Peyer's patch (tissue), 4 donors: ENCODE data around the gene S1PR2. TPM values are rescaled to one million over a fixed set of nuclear protein-coding genes. Genes with fewer than 3 reads are reported as not detected.

Experiments
- DNase-seq, 3 donors: peaks; one replicate each; pipeline ENCODE4 v3.0.0-alpha.2; 2017 to 2019
- H3K27ac ChIP-seq, 4 donors: fragments of 200-600 bp; sonication (generic); one replicate each; pipeline ENCODE4 v1.5.1; 2016 to 2019
- H3K27me3 ChIP-seq, 2 donors: fragments of 200-600 bp; sonication (generic); one replicate each; pipeline ENCODE4 v1.5.1; 2019
- H3K36me3 ChIP-seq, 3 donors: fragments of 200-600 bp; sonication (generic); one replicate each; pipeline ENCODE4 v1.5.1; 2016 to 2019
- H3K4me1 ChIP-seq, 4 donors: fragments of 200-600 bp; sonication (generic); one replicate each; pipeline ENCODE4 v1.5.1; 2016 to 2019
- H3K4me3 ChIP-seq, 4 donors: fragments of 200-600 bp; sonication (generic); 1 replicate in 3 of 4; 2 replicates in 1 of 4; pipeline ENCODE4 v1.5.1; 2016 to 2019; ENCODE audit warnings: mild to moderate bottlenecking in 1 of 4
- H3K9me3 ChIP-seq, 4 donors: fragments of 200-600 bp; sonication (generic); one replicate each; pipeline ENCODE4 v1.5.1; 2016 to 2019; ENCODE audit warnings: mild to moderate bottlenecking in 1 of 4
- POLR2A ChIP-seq, 2 donors: fragments of 450-650 bp; IDR thresholded peaks; one replicate each; pipeline ENCODE4 v1.5.1; 2017; ENCODE audit warnings: antibody characterized with exemption in 2 of 2, mild to moderate bottlenecking in 2 of 2, moderate library complexity in 2 of 2
- total RNA-seq, 4 donors: library from RNA; depleted of rRNA; stranded (reverse); fragments of >200 nt; gene quantifications; one replicate each; pipeline ENCODE4 v1.1.0, GENCODE V29; 2016
- TF ChIP-seq, protein P1 (sequence below), 6 experiments: fragments of 450-650 bp in 4 of 6; fragments of 200-600 bp in 2 of 6; sonication (generic) in 1 of 6; IDR thresholded peaks; one replicate each; pipeline ENCODE4 v1.5.1; 2017 to 2019; ENCODE audit warnings: antibody characterized with exemption in 6 of 6, mild to moderate bottlenecking in 3 of 6, moderate library complexity in 1 of 6

The S1PR2 gene, protein sequence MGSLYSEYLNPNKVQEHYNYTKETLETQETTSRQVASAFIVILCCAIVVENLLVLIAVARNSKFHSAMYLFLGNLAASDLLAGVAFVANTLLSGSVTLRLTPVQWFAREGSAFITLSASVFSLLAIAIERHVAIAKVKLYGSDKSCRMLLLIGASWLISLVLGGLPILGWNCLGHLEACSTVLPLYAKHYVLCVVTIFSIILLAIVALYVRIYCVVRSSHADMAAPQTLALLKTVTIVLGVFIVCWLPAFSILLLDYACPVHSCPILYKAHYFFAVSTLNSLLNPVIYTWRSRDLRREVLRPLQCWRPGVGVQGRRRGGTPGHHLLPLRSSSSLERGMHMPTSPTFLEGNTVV
- total RNA-seq, result 1 to 10 TPM; 2.8 to 4.8 (median 3.1) TPM

DNA sequence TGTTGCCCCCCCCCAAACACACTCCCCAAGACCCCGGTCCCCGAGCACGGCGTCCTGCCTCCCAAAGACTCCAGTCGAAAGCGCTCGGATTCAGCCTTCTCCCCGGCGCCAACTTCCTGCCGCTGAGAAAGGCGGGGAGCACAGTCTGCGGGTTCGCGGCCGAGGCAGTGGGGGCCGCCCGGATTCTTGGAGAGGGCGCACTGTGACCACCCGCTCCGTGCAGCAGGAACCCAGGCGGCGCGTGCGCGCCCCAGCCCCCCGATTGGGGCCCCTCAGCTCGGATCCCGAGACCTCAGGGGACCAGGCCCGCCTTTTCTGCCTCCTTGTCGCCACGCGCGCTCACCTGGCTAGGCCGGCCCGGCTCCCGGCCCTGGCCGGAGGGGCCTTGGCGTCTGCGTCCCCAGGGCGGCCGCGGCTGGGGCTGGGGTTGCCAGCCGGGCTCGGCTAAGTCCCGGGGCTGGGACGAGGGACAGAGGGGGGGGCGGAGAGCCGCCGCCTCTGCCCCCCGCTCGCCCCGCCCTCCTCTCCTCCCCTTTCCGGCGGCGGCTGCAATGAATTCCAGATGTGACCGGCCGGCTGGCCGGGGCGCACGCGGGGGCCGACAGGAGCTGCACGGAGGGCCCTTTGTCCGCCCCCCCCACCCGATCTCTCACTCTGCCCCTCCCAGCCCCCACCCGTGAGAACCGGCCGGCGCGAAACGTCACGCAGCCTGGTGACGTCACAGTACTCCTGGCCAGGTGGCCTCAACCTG, at the start of gene S1PR2:
S1PR2 (minus strand) TSS at position 471 of the 751 bp plus-strand sequence. CDS start 6,426 bp downstream, outside the sequence.
- H3K27me3 ChIP-seq, result no peaks in the 10 kb centered on the region
- peak; percentile 72 to 86 (median 81) for DNase-seq
- peaks cover 0 to 20% (median 9%) of the 10 kb centered on the region in 4 donors for H3K4me1 ChIP-seq
- no peaks in the 10 kb centered on the region for H3K9me3 ChIP-seq
- no peaks in the 10 kb centered on the region for H3K36me3 ChIP-seq
- H3K4me3 ChIP-seq, result peak within 1 kb of the TSS; percentile 66 to 88 (median 71)
- H3K27ac ChIP-seq, result peak within 1 kb of the TSS; percentile 86 to 91 (median 88)
- TF ChIP-seq POLR2A (IDR thresholded peaks at IDR 0.05), result peak; percentile 15 to 25
- TF ChIP-seq, protein P1, sequence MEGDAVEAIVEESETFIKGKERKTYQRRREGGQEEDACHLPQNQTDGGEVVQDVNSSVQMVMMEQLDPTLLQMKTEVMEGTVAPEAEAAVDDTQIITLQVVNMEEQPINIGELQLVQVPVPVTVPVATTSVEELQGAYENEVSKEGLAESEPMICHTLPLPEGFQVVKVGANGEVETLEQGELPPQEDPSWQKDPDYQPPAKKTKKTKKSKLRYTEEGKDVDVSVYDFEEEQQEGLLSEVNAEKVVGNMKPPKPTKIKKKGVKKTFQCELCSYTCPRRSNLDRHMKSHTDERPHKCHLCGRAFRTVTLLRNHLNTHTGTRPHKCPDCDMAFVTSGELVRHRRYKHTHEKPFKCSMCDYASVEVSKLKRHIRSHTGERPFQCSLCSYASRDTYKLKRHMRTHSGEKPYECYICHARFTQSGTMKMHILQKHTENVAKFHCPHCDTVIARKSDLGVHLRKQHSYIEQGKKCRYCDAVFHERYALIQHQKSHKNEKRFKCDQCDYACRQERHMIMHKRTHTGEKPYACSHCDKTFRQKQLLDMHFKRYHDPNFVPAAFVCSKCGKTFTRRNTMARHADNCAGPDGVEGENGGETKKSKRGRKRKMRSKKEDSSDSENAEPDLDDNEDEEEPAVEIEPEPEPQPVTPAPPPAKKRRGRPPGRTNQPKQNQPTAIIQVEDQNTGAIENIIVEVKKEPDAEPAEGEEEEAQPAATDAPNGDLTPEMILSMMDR (IDR thresholded peaks at IDR 0.05), result no peak

GRCh38 chr19:10279737-10280442, 48.8 kb upstream of the S1PR2 start:
- TF ChIP-seq POLR2A (IDR thresholded peaks at IDR 0.05), result no peak
- TF ChIP-seq, protein P1 (IDR thresholded peaks at IDR 0.05), result no peak
- peak in 1 of 3 donors; percentile 49 for DNase-seq
- Histone ChIP-seq H3K4me1 (peaks cover 0 to 3% (median 0%) of the 10 kb centered on the region in 4 donors), H3K36me3 (peaks cover 0 to 13% (median 0%) of the 10 kb centered on the region in 3 donors), H3K27ac (peak overlapping the region in 1 of 4 donors; percentile 10), H3K27me3 (no peaks in the 10 kb centered on the region), H3K9me3 (no peaks in the 10 kb centered on the region), H3K4me3 (no peak overlapping the region)

DNA sequence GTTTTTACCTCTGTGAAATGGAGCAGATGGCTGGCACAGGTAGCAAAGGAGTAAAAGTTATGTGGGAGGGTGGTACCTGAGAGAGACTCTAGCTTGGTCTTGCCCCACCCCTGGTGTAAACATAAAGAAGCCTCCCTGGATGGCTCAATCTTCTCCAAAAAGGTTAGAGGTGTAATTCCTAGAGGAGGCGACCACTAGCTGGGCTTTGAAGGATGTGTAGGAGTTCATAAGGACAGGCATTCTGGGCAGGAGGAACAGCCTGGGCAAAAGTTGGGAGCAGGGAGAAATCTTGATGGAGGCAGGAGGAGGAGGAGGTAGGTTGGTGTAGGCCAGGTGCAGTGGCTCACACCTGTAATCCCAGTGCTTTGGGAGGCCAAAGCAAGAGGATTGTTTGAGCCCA, 47.8 kb upstream of the S1PR2 start:
- Histone ChIP-seq H3K27me3 (no peaks in the 10 kb centered on the region), H3K36me3 (peaks cover 0 to 4% (median 0%) of the 10 kb centered on the region in 3 donors), H3K4me1 (peaks cover 0 to 3% (median 0%) of the 10 kb centered on the region in 4 donors), H3K4me3 (no peak overlapping the region), H3K27ac (no peak overlapping the region), H3K9me3 (no peaks in the 10 kb centered on the region)
- DNase-seq, result no peak
- no peak for TF ChIP-seq POLR2A (IDR thresholded peaks at IDR 0.05)

GRCh38 chr19:10277795-10278589, 46.9 kb upstream of the S1PR2 start:
- Histone ChIP-seq H3K9me3 (no peaks in the 10 kb centered on the region), H3K4me1 (peaks cover 0 to 3% (median 0%) of the 10 kb centered on the region in 4 donors), H3K4me3 (no peak overlapping the region), H3K27me3 (no peaks in the 10 kb centered on the region), H3K36me3 (no peaks in the 10 kb centered on the region), H3K27ac (no peak overlapping the region)
- TF ChIP-seq, protein P1 (IDR thresholded peaks at IDR 0.05), result no peak
- no peak for TF ChIP-seq POLR2A (IDR thresholded peaks at IDR 0.05)
- DNase-seq, result no peak

DNA sequence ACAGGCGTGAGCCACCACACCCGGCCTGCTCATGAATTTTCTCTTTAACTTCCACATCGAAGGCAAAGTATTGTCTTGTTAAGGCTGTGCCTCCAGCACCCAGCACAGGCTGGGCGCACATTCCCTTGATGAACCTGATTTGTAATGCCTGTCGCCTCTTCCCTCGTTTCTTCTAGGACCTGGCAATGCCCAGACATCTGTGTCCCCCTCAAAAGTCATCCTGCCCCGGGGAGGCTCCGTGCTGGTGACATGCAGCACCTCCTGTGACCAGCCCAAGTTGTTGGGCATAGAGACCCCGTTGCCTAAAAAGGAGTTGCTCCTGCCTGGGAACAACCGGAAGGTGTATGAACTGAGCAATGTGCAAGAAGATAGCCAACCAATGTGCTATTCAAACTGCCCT, 43.5 kb upstream of the S1PR2 start:
- TF ChIP-seq, protein P1 (IDR thresholded peaks at IDR 0.05), result no peak
- no peak for TF ChIP-seq POLR2A (IDR thresholded peaks at IDR 0.05)
- H3K36me3 ChIP-seq, result no peaks in the 10 kb centered on the region
- no peak for DNase-seq
- peaks cover 0 to 15% (median 4%) of the 10 kb centered on the region in 4 donors for H3K4me1 ChIP-seq
- no peak overlapping the region for H3K4me3 ChIP-seq
- no peaks in the 10 kb centered on the region for H3K27me3 ChIP-seq
- H3K9me3 ChIP-seq, result no peaks in the 10 kb centered on the region
- H3K27ac ChIP-seq, result no peak overlapping the region
